Activated naive CD8-positive, alpha-beta T cell (primary cell): ENCODE results near the gene ZCCHC14.
A peak's percentile ranks its signal among the peaks of the same experiment; 100 is the strongest.
"Not testable (repeated sequence)": the region's sequence is repeated elsewhere in the genome, so short reads cannot be mapped to it uniquely, and the experiment has no call there.

Experiments used
- H3K27ac Mint-ChIP-seq: one replicate; pipeline ENCODE4 v1.8.0; 2021; ENCODE audit warnings: mixed read lengths
- H3K27me3 Mint-ChIP-seq: one replicate; pipeline ENCODE4 v1.8.0; 2021; ENCODE audit warnings: mixed read lengths
- H3K36me3 Mint-ChIP-seq: one replicate; pipeline ENCODE4 v1.8.0; 2021; ENCODE audit warnings: mixed read lengths
- H3K4me1 Mint-ChIP-seq: one replicate; pipeline ENCODE4 v1.8.0; 2021; ENCODE audit warnings: low read depth, mixed read lengths
- H3K4me3 Mint-ChIP-seq: one replicate; pipeline ENCODE4 v1.8.0; 2021; ENCODE audit warnings: mild to moderate bottlenecking, mixed read lengths
- H3K9me3 Mint-ChIP-seq: one replicate; pipeline ENCODE4 v1.8.0; 2021; ENCODE audit warnings: low read depth, mixed read lengths

ZCCHC14 gene

GRCh38 chr16:87482670-87483069 lies 10.2 kb downstream of the ZCCHC14 start:
- Mint-ChIP-seq H3K36me3 (peaks cover 14% of the 10 kb centered on the region), H3K4me1 (peaks cover 66% of the 10 kb centered on the region)
- not testable (repeated sequence) for H3K9me3 Mint-ChIP-seq, H3K27ac Mint-ChIP-seq, H3K4me3 Mint-ChIP-seq, H3K27me3 Mint-ChIP-seq

GRCh38 chr16:87482266-87482665 lies 10.6 kb downstream of the ZCCHC14 start:
- Mint-ChIP-seq H3K4me1 (peaks cover 64% of the 10 kb centered on the region), H3K36me3 (peaks cover 14% of the 10 kb centered on the region)

GRCh38 chr16:87481711-87482110 lies 11.1 kb downstream of the ZCCHC14 start:
- H3K4me3 Mint-ChIP-seq, H3K9me3 Mint-ChIP-seq, H3K27me3 Mint-ChIP-seq: not testable (repeated sequence)
- H3K27ac Mint-ChIP-seq, result peak overlapping the region; percentile 64
- peaks cover 14% of the 10 kb centered on the region for H3K36me3 Mint-ChIP-seq
- H3K4me1 Mint-ChIP-seq, result peaks cover 58% of the 10 kb centered on the region

More at GRCh38 chr16:87482266-87482665, 10.6 kb downstream of the ZCCHC14 start:
- H3K4me3 Mint-ChIP-seq, result no peak overlapping the region
- no peaks in the 10 kb centered on the region for H3K27me3 Mint-ChIP-seq
- H3K9me3 Mint-ChIP-seq, result no peaks in the 10 kb centered on the region
- peak overlapping the region; percentile 64 for H3K27ac Mint-ChIP-seq

- H3K4me3 Mint-ChIP-seq, H3K27me3 Mint-ChIP-seq, H3K27ac Mint-ChIP-seq, H3K36me3 Mint-ChIP-seq, H3K9me3 Mint-ChIP-seq: not testable (repeated sequence)
- peaks cover 42% of the 10 kb centered on the region for H3K4me1 Mint-ChIP-seq
These were observed 15.4 kb downstream of the ZCCHC14 start for GRCh38 chr16:87477209-87477981.

GRCh38 chr16:87474566-87474996 lies 18.2 kb downstream of the ZCCHC14 start:
- no peak overlapping the region for H3K27ac Mint-ChIP-seq
- peaks cover 43% of the 10 kb centered on the region for H3K4me1 Mint-ChIP-seq
- H3K4me3 Mint-ChIP-seq, result no peak overlapping the region
- no peaks in the 10 kb centered on the region for H3K9me3 Mint-ChIP-seq
- H3K27me3 Mint-ChIP-seq, result no peaks in the 10 kb centered on the region
- H3K36me3 Mint-ChIP-seq, result no peaks in the 10 kb centered on the region

GRCh38 chr16:87474017-87474416 lies 18.8 kb downstream of the ZCCHC14 start:
- H3K36me3 Mint-ChIP-seq, result no peaks in the 10 kb centered on the region
- no peaks in the 10 kb centered on the region for H3K27me3 Mint-ChIP-seq
- no peak overlapping the region for H3K27ac Mint-ChIP-seq
- H3K9me3 Mint-ChIP-seq, result no peaks in the 10 kb centered on the region
- no peak overlapping the region for H3K4me3 Mint-ChIP-seq
- H3K4me1 Mint-ChIP-seq, result peaks cover 43% of the 10 kb centered on the region

GRCh38 chr16:87472935-87473334 lies 19.9 kb downstream of the ZCCHC14 start:
- peaks cover 41% of the 10 kb centered on the region for H3K4me1 Mint-ChIP-seq
- no peaks in the 10 kb centered on the region for H3K36me3 Mint-ChIP-seq
- no peak overlapping the region for H3K27ac Mint-ChIP-seq
- H3K4me3 Mint-ChIP-seq, result no peak overlapping the region
- no peaks in the 10 kb centered on the region for H3K27me3 Mint-ChIP-seq
- H3K9me3 Mint-ChIP-seq, result no peaks in the 10 kb centered on the region

GRCh38 chr16:87472142-87472778 lies 20.6 kb downstream of the ZCCHC14 start:
- Mint-ChIP-seq H3K4me3 (no peak overlapping the region), H3K4me1 (peaks cover 38% of the 10 kb centered on the region), H3K9me3 (no peaks in the 10 kb centered on the region), H3K27me3 (no peaks in the 10 kb centered on the region), H3K36me3 (no peaks in the 10 kb centered on the region), H3K27ac (no peak overlapping the region)

- no peak overlapping the region for H3K4me3 Mint-ChIP-seq
- no peaks in the 10 kb centered on the region for H3K27me3 Mint-ChIP-seq
- no peak overlapping the region for H3K27ac Mint-ChIP-seq
- no peaks in the 10 kb centered on the region for H3K36me3 Mint-ChIP-seq
- peaks cover 43% of the 10 kb centered on the region for H3K4me1 Mint-ChIP-seq
- H3K9me3 Mint-ChIP-seq, result no peaks in the 10 kb centered on the region
These were observed 21.3 kb downstream of the ZCCHC14 start for GRCh38 chr16:87471278-87472141.

- Mint-ChIP-seq H3K9me3 (no peaks in the 10 kb centered on the region), H3K27me3 (no peaks in the 10 kb centered on the region)
These were observed 22.5 kb downstream of the ZCCHC14 start for GRCh38 chr16:87470332-87470731.

GRCh38 chr16:87469169-87469568 lies 23.7 kb downstream of the ZCCHC14 start:
- Mint-ChIP-seq H3K27me3 (no peaks in the 10 kb centered on the region), H3K4me1 (peaks cover 49% of the 10 kb centered on the region), H3K27ac (no peak overlapping the region), H3K4me3 (no peak overlapping the region), H3K36me3 (no peaks in the 10 kb centered on the region), H3K9me3 (no peaks in the 10 kb centered on the region)

More at GRCh38 chr16:87470332-87470731, 22.5 kb downstream of the ZCCHC14 start:
- peaks cover 43% of the 10 kb centered on the region for H3K4me1 Mint-ChIP-seq
- no peak overlapping the region for H3K27ac Mint-ChIP-seq
- H3K4me3 Mint-ChIP-seq, result no peak overlapping the region
- H3K36me3 Mint-ChIP-seq, result no peaks in the 10 kb centered on the region

- H3K9me3 Mint-ChIP-seq, result no peaks in the 10 kb centered on the region
- no peak overlapping the region for H3K4me3 Mint-ChIP-seq
- H3K36me3 Mint-ChIP-seq, result no peaks in the 10 kb centered on the region
- H3K27ac Mint-ChIP-seq, result no peak overlapping the region
- H3K4me1 Mint-ChIP-seq, result peaks cover 53% of the 10 kb centered on the region
- H3K27me3 Mint-ChIP-seq, result no peaks in the 10 kb centered on the region
These were observed 24.3 kb downstream of the ZCCHC14 start for GRCh38 chr16:87468550-87468949.

- peaks cover 56% of the 10 kb centered on the region for H3K4me1 Mint-ChIP-seq
These were observed 25.8 kb downstream of the ZCCHC14 start for GRCh38 chr16:87466975-87467501.

GRCh38 chr16:87465879-87466278 lies 26.9 kb downstream of the ZCCHC14 start:
- peaks cover 52% of the 10 kb centered on the region for H3K4me1 Mint-ChIP-seq
- H3K4me3 Mint-ChIP-seq, result no peak overlapping the region
- peak overlapping the region; percentile 91 for H3K27ac Mint-ChIP-seq
- no peaks in the 10 kb centered on the region for H3K36me3 Mint-ChIP-seq
- H3K27me3 Mint-ChIP-seq, result no peaks in the 10 kb centered on the region
- no peaks in the 10 kb centered on the region for H3K9me3 Mint-ChIP-seq

More at GRCh38 chr16:87466975-87467501, 25.8 kb downstream of the ZCCHC14 start:
- H3K36me3 Mint-ChIP-seq, result no peaks in the 10 kb centered on the region
- no peak overlapping the region for H3K4me3 Mint-ChIP-seq
- peak overlapping the region; percentile 22 for H3K27ac Mint-ChIP-seq
- no peaks in the 10 kb centered on the region for H3K9me3 Mint-ChIP-seq
- H3K27me3 Mint-ChIP-seq, result no peaks in the 10 kb centered on the region

- H3K4me1 Mint-ChIP-seq, result peaks cover 51% of the 10 kb centered on the region
- no peaks in the 10 kb centered on the region for H3K27me3 Mint-ChIP-seq
- peak overlapping the region; percentile 76 for H3K4me3 Mint-ChIP-seq
- no peaks in the 10 kb centered on the region for H3K9me3 Mint-ChIP-seq
- peak overlapping the region; percentile 91 for H3K27ac Mint-ChIP-seq
- H3K36me3 Mint-ChIP-seq, result no peaks in the 10 kb centered on the region
These were observed 27.5 kb downstream of the ZCCHC14 start for GRCh38 chr16:87465306-87465705.
